HepG2 (cell line): ENCODE results near the gene SERPINB1. TPM values are rescaled to one million over a fixed set of nuclear protein-coding genes. Genes with fewer than 3 reads are reported as not detected.

Experiments
- HDAC1 ChIP-seq: sonication (generic); formaldehyde crosslinking; IDR thresholded peaks from 2 replicates; pipeline ENCODE4 v1.5.1; 2020; ENCODE audit warnings: mild to moderate bottlenecking, missing genetic modification reagents
- NR1H2 ChIP-seq: sonication (generic); formaldehyde crosslinking; IDR thresholded peaks from 2 replicates; pipeline ENCODE4 v1.8.1; 2022; ENCODE audit warnings: low read depth, missing genetic modification reagents, borderline replicate concordance
- NR2F2 ChIP-seq: IDR thresholded peaks from 2 replicates; pipeline ENCODE4 v1.6.1; 2012; ENCODE audit warnings: low read depth, inconsistent platforms, borderline replicate concordance
- SP140L ChIP-seq: sonication (generic); formaldehyde crosslinking; IDR thresholded peaks from 2 replicates; pipeline ENCODE4 v1.4.0; 2020; ENCODE audit warnings: missing genetic modification reagents, borderline replicate concordance
- STAT5B ChIP-seq: sonication (generic); formaldehyde crosslinking; IDR thresholded peaks from 2 replicates; pipeline ENCODE4 v1.4.0; 2020; ENCODE audit warnings: missing genetic modification reagents
- TOE1 ChIP-seq: sonication (generic); formaldehyde crosslinking; IDR thresholded peaks from 2 replicates; pipeline ENCODE4 v1.4.0; 2020; ENCODE audit warnings: mild to moderate bottlenecking, missing genetic modification reagents
- ZNF251 ChIP-seq: sonication (generic); formaldehyde crosslinking; IDR thresholded peaks from 2 replicates; pipeline ENCODE4 v1.9.0; 2021; ENCODE audit warnings: mild to moderate bottlenecking, missing genetic modification reagents
- ZNF354B ChIP-seq: sonication (generic); formaldehyde crosslinking; IDR thresholded peaks from 2 replicates; pipeline ENCODE4 v1.8.0; 2022; ENCODE audit warnings: mild to moderate bottlenecking, missing genetic modification reagents
- polyA plus RNA-seq, 8 experiments: library from polyadenylated mRNA; depleted of rRNA in 3 of 8; stranded (reverse) in 7 of 8; unstranded in 1 of 8; fragments of >200 nt; fragmentation: Illumina TruSeq in 4 of 8; extraction: Trizol in 4 of 8; gene quantifications; 2 replicates each; pipeline versions ENCODE4 v1.2.1 to v1.2.3, GENCODE V29; 2011 to 2016; ENCODE audit warnings: low read depth in 4 of 8, missing spikeins in 1 of 8, mixed read lengths in 1 of 8; ENCODE audit not compliant: insufficient read depth in 1 of 8
- total RNA-seq, 5 experiments: library from RNA; depleted of rRNA; stranded (reverse); fragments of >200 nt; fragmentation: Illumina TruSeq; extraction: Trizol; gene quantifications; 2 replicates each; pipeline ENCODE4 v1.2.3, GENCODE V29; 2016; ENCODE audit warnings: low read depth in 1 of 5
- TF ChIP-seq, protein P1 (sequence below): IDR thresholded peaks from 2 replicates; pipeline ENCODE4 v1.4.0; 2020; ENCODE audit warnings: mild to moderate bottlenecking, missing genetic modification reagents
- TF ChIP-seq, protein P2 (sequence below): sonication (generic); formaldehyde crosslinking; IDR thresholded peaks from 2 replicates; pipeline ENCODE4 v1.8.1; 2023; ENCODE audit warnings: mild to moderate bottlenecking, moderate library complexity, missing genetic modification reagents
- TF ChIP-seq, protein P3 (sequence below): sonication (generic); formaldehyde crosslinking; IDR thresholded peaks from 2 replicates; pipeline ENCODE4 v1.8.0; 2022; ENCODE audit warnings: missing genetic modification reagents, mild to moderate bottlenecking, borderline replicate concordance
- TF ChIP-seq, protein P4 (sequence below): sonication (generic); formaldehyde crosslinking; IDR thresholded peaks from 2 replicates; pipeline ENCODE4 v1.4.0; 2020; ENCODE audit warnings: missing genetic modification reagents
- TF ChIP-seq, protein P5 (sequence below): sonication (generic); formaldehyde crosslinking; IDR thresholded peaks from 2 replicates; pipeline ENCODE4 v1.5.0; 2020; ENCODE audit warnings: missing genetic modification reagents
- TF ChIP-seq, protein P6 (sequence below): sonication (generic); formaldehyde crosslinking; IDR thresholded peaks from 2 replicates; pipeline ENCODE4 v1.4.0; 2020; ENCODE audit warnings: missing genetic modification reagents
- TF ChIP-seq, protein P7 (sequence below): sonication (generic); formaldehyde crosslinking; IDR thresholded peaks from 2 replicates; pipeline ENCODE4 v1.5.0; 2020; ENCODE audit warnings: missing genetic modification reagents

Gene SERPINB1
- total and polyA plus RNA-seq, 2 of the 13 experiments (the other 11 are each of a cell fraction or from before 2014, with no cell fraction given) = 41.4 to 60.5 TPM

DNA sequence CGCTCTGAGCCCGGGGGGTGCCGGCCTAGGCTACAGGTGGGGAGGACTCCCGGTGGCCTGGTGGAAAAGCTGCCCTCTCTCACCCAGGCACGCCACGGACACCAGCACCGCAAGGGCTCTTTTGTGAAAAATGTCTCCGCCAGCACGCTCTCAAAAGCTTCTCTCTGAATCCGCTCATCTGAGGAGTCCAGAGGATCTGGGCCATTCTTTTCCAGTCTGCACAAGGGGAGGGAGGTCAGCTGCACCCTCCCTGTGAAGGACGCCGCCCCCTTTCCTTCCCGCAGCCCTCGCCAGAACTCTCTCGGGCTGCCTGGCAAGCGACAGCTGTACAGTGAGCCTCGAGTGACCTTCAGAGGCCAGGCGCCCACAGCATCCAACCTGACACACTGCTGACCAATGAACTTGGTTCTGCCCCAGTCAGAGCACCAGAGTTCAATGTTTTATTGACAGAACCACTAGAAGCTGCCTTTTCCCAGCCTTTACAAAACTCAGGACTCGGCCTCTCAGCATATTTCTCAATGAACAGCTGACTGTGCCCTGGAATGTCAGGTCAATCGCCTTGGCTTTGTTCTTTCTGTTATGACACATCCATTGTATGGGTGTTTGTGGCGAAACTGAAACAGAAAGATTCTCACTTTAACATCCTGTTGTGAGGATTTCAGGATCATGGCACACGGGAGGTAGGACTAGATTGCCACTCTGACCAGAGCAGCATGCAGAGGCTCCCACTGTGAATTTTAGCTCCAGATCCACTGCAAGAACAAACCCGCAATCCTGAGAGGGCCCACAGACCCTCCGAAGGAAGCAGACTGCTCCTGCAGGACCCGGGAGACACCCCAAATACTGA lies 34.8 kb upstream of the SERPINB1 start (continued):
- TF ChIP-seq, protein P1, sequence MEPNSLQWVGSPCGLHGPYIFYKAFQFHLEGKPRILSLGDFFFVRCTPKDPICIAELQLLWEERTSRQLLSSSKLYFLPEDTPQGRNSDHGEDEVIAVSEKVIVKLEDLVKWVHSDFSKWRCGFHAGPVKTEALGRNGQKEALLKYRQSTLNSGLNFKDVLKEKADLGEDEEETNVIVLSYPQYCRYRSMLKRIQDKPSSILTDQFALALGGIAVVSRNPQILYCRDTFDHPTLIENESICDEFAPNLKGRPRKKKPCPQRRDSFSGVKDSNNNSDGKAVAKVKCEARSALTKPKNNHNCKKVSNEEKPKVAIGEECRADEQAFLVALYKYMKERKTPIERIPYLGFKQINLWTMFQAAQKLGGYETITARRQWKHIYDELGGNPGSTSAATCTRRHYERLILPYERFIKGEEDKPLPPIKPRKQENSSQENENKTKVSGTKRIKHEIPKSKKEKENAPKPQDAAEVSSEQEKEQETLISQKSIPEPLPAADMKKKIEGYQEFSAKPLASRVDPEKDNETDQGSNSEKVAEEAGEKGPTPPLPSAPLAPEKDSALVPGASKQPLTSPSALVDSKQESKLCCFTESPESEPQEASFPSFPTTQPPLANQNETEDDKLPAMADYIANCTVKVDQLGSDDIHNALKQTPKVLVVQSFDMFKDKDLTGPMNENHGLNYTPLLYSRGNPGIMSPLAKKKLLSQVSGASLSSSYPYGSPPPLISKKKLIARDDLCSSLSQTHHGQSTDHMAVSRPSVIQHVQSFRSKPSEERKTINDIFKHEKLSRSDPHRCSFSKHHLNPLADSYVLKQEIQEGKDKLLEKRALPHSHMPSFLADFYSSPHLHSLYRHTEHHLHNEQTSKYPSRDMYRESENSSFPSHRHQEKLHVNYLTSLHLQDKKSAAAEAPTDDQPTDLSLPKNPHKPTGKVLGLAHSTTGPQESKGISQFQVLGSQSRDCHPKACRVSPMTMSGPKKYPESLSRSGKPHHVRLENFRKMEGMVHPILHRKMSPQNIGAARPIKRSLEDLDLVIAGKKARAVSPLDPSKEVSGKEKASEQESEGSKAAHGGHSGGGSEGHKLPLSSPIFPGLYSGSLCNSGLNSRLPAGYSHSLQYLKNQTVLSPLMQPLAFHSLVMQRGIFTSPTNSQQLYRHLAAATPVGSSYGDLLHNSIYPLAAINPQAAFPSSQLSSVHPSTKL (CRISPR knock-in tag) = peak; percentile 100
- TF ChIP-seq HDAC1 (CRISPR knock-in tag) = peak; percentile 98
- TF ChIP-seq ZNF251 (CRISPR knock-in tag) = no peak
- TF ChIP-seq ZNF354B (CRISPR knock-in tag) = no peak
- TF ChIP-seq, protein P2, sequence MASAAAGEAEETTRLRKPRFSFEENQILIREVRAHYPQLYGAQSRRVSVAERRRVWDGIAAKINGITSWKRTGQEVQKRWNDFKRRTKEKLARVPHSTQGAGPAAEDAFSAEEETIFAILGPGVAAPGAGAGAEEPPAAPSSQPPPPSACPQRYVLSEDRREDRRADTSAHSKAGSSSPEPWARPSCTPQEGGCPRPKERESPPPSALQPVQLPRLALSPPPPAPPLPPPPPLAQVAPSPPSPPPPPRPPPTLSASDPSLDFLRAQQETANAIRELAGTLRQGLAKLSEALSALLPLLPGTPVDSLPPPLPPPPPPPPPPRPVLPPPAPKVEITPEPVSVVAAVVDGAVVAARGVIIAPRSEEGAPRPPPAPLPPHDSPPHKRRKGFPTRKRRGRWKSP (CRISPR knock-in tag) = peak; percentile 94
- TF ChIP-seq, protein P3, sequence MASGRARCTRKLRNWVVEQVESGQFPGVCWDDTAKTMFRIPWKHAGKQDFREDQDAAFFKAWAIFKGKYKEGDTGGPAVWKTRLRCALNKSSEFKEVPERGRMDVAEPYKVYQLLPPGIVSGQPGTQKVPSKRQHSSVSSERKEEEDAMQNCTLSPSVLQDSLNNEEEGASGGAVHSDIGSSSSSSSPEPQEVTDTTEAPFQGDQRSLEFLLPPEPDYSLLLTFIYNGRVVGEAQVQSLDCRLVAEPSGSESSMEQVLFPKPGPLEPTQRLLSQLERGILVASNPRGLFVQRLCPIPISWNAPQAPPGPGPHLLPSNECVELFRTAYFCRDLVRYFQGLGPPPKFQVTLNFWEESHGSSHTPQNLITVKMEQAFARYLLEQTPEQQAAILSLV (CRISPR knock-in tag) = peak; percentile 88
- peak; percentile 100 for TF ChIP-seq NR2F2
- TF ChIP-seq TOE1 (CRISPR knock-in tag) = peak; percentile 82
- TF ChIP-seq, protein P4, sequence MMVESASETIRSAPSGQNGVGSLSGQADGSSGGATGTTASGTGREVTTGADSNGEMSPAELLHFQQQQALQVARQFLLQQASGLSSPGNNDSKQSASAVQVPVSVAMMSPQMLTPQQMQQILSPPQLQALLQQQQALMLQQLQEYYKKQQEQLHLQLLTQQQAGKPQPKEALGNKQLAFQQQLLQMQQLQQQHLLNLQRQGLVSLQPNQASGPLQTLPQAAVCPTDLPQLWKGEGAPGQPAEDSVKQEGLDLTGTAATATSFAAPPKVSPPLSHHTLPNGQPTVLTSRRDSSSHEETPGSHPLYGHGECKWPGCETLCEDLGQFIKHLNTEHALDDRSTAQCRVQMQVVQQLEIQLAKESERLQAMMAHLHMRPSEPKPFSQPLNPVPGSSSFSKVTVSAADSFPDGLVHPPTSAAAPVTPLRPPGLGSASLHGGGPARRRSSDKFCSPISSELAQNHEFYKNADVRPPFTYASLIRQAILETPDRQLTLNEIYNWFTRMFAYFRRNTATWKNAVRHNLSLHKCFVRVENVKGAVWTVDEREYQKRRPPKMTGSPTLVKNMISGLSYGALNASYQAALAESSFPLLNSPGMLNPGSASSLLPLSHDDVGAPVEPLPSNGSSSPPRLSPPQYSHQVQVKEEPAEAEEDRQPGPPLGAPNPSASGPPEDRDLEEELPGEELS (CRISPR knock-in tag) = peak; percentile 98
- TF ChIP-seq STAT5B (CRISPR knock-in tag) = no peak
- TF ChIP-seq, protein P5, sequence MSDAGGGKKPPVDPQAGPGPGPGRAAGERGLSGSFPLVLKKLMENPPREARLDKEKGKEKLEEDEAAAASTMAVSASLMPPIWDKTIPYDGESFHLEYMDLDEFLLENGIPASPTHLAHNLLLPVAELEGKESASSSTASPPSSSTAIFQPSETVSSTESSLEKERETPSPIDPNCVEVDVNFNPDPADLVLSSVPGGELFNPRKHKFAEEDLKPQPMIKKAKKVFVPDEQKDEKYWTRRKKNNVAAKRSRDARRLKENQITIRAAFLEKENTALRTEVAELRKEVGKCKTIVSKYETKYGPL = 0 out of 2 replicates have a peak, but pooled peaks have one; percentile 55
- TF ChIP-seq, protein P6, sequence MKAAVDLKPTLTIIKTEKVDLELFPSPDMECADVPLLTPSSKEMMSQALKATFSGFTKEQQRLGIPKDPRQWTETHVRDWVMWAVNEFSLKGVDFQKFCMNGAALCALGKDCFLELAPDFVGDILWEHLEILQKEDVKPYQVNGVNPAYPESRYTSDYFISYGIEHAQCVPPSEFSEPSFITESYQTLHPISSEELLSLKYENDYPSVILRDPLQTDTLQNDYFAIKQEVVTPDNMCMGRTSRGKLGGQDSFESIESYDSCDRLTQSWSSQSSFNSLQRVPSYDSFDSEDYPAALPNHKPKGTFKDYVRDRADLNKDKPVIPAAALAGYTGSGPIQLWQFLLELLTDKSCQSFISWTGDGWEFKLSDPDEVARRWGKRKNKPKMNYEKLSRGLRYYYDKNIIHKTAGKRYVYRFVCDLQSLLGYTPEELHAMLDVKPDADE (CRISPR knock-in tag) = no peak
- TF ChIP-seq SP140L (CRISPR knock-in tag) = peak; percentile 97; the same call in 1 of the 2 replicates
- no peak for TF ChIP-seq NR1H2 (CRISPR knock-in tag)
- TF ChIP-seq, protein P7, sequence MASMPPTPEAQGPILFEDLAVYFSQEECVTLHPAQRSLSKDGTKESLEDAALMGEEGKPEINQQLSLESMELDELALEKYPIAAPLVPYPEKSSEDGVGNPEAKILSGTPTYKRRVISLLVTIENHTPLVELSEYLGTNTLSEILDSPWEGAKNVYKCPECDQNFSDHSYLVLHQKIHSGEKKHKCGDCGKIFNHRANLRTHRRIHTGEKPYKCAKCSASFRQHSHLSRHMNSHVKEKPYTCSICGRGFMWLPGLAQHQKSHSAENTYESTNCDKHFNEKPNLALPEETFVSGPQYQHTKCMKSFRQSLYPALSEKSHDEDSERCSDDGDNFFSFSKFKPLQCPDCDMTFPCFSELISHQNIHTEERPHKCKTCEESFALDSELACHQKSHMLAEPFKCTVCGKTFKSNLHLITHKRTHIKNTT (CRISPR knock-in tag) = no peak
